KMS-11 (cell line): ENCODE data around the gene GTPBP3.

Experiments used
- H2AFZ ChIP-seq: fragments of 200-600 bp; sonication (generic); 2 replicates; pipeline ENCODE4 v1.6.1; 2016; ENCODE audit warnings: antibody characterized with exemption, mixed run types, low read depth
- H3K27ac ChIP-seq: fragments of 200-600 bp; sonication (generic); 2 replicates; pipeline ENCODE4 v1.6.1; 2016; ENCODE audit warnings: mild to moderate bottlenecking, mixed run types
- H3K27me3 ChIP-seq: fragments of 200-600 bp; sonication (generic); 2 replicates; pipeline ENCODE4 v1.6.1; 2017; ENCODE audit warnings: mild to moderate bottlenecking, low read depth, mixed run types, moderate library complexity; ENCODE audit not compliant: insufficient read depth
- H3K36me3 ChIP-seq: fragments of 200-600 bp; sonication (generic); 2 replicates; pipeline ENCODE4 v1.6.1; 2017; ENCODE audit warnings: mild to moderate bottlenecking, mixed run types; ENCODE audit not compliant: insufficient read depth
- H3K4me1 ChIP-seq: fragments of 200-600 bp; sonication (generic); 2 replicates; pipeline ENCODE4 v1.6.1; 2016; ENCODE audit warnings: mild to moderate bottlenecking, low read depth, mixed run types; ENCODE audit not compliant: poor library complexity, severe bottlenecking
- H3K4me2 ChIP-seq: fragments of 200-600 bp; sonication (generic); 2 replicates; pipeline ENCODE4 v1.7.0; 2016; ENCODE audit warnings: mild to moderate bottlenecking, mixed run types
- H3K4me3 ChIP-seq: fragments of 200-600 bp; sonication (generic); IDR thresholded peaks from 2 replicates; pipeline ENCODE4 v1.6.1; 2017; ENCODE audit warnings: low read depth, low read length, mixed read lengths; ENCODE audit not compliant: insufficient read depth
- H3K79me2 ChIP-seq: fragments of 200-600 bp; sonication (generic); 2 replicates; pipeline ENCODE4 v1.6.1; 2016; ENCODE audit warnings: low read depth, mixed run types; ENCODE audit not compliant: insufficient read depth
- H3K9ac ChIP-seq: fragments of 200-600 bp; sonication (generic); 2 replicates; pipeline ENCODE4 v1.6.1; 2016; ENCODE audit warnings: mild to moderate bottlenecking, mixed run types
- H4K20me1 ChIP-seq: fragments of 200-600 bp; sonication (generic); 2 replicates; pipeline ENCODE4 v1.6.1; 2016; ENCODE audit warnings: mild to moderate bottlenecking, mixed run types; ENCODE audit not compliant: insufficient read depth
- CTCF ChIP-seq: fragments of 200-600 bp; sonication (generic); conservative IDR thresholded peaks from 2 replicates; pipeline ENCODE4 v1.6.1; 2017; ENCODE audit warnings: low read depth, mild to moderate bottlenecking, antibody characterized with exemption, low read length, moderate library complexity, mixed read lengths

The GTPBP3 gene

GRCh38 chr19:17307876-17308377 is 29.4 kb upstream of the GTPBP3 start:
- H3K9ac ChIP-seq = no peak overlapping the region
- no peak overlapping the region; the same call in 1 of the 2 replicates for H3K4me2 ChIP-seq
- no peaks in the 10 kb centered on the region for H4K20me1 ChIP-seq
- no peak overlapping the region for H2AFZ ChIP-seq
- no peak for TF ChIP-seq CTCF
- H3K27ac ChIP-seq = no peak overlapping the region
- H3K27me3 ChIP-seq = no peaks in the 10 kb centered on the region
- H3K4me1 ChIP-seq = peaks cover 38% of the 10 kb centered on the region
- H3K79me2 ChIP-seq = peaks cover 39% of the 10 kb centered on the region
- H3K36me3 ChIP-seq = no peaks in the 10 kb centered on the region
- no peak overlapping the region for H3K4me3 ChIP-seq

GRCh38 chr19:17309198-17309964 is 28.0 kb upstream of the GTPBP3 start, which contains the start of gene DDA1:
DDA1 (plus strand) TSS chr19:17309563; CDS start chr19:17309655, 92 bp downstream.
- no peaks in the 10 kb centered on the region for H3K36me3 ChIP-seq
- TF ChIP-seq CTCF = no peak
- peaks cover 29% of the 10 kb centered on the region for H3K4me1 ChIP-seq
- H2AFZ ChIP-seq = peak within 1 kb of the TSS; percentile 55; the same call in 1 of the 2 replicates
- H3K27ac ChIP-seq = no peak within 1 kb of the TSS
- peak within 1 kb of the TSS; percentile 69 for H3K4me2 ChIP-seq
- peaks cover 39% of the 10 kb centered on the region for H3K79me2 ChIP-seq
- no peaks in the 10 kb centered on the region for H4K20me1 ChIP-seq
- H3K9ac ChIP-seq = peak within 1 kb of the TSS; percentile 55; the same call in 1 of the 2 replicates
- H3K27me3 ChIP-seq = no peaks in the 10 kb centered on the region
- no peak within 1 kb of the TSS for H3K4me3 ChIP-seq

GRCh38 chr19:17309965-17310461 is 27.3 kb upstream of the GTPBP3 start:
- Histone ChIP-seq H3K36me3 (no peaks in the 10 kb centered on the region), H3K27me3 (no peaks in the 10 kb centered on the region), H3K4me2 (peak overlapping the region; percentile 63), H3K9ac (peak overlapping the region; percentile 55; the same call in 1 of the 2 replicates), H3K4me1 (peaks cover 22% of the 10 kb centered on the region), H4K20me1 (no peaks in the 10 kb centered on the region), H3K4me3 (no peak overlapping the region), H3K79me2 (peaks cover 39% of the 10 kb centered on the region), H2AFZ (no peak overlapping the region), H3K27ac (no peak overlapping the region)
- TF ChIP-seq CTCF = no peak

- H3K9ac ChIP-seq = no peak overlapping the region
- no peaks in the 10 kb centered on the region for H4K20me1 ChIP-seq
- no peak overlapping the region for H3K4me3 ChIP-seq
- no peak for TF ChIP-seq CTCF
- H3K36me3 ChIP-seq = no peaks in the 10 kb centered on the region
- H2AFZ ChIP-seq = no peak overlapping the region
- peaks cover 19% of the 10 kb centered on the region for H3K4me1 ChIP-seq
- H3K79me2 ChIP-seq = peaks cover 34% of the 10 kb centered on the region
- no peak overlapping the region for H3K27ac ChIP-seq
- H3K4me2 ChIP-seq = no peak overlapping the region
- no peaks in the 10 kb centered on the region for H3K27me3 ChIP-seq
Observed at GRCh38 chr19:17311455-17312188, 25.7 kb upstream of the GTPBP3 start.
